Activated B cell treated with CpG ODN at 0.5 μM for 24 hours (primary cell): ENCODE results near the gene EGFL7. TPM values are rescaled to one million over a fixed set of nuclear protein-coding genes. Genes with fewer than 3 reads are reported as not detected.

Source experiments
- ATAC-seq: fragments of 200-7000 bp; cut with Tn5 transposase; one replicate; pipeline ENCODE4 v1.10.0; 2021; ENCODE audit warnings: low read depth, mild to moderate bottlenecking, moderate library complexity
- CTCF ChIA-PET: fragments of 350-600 bp; sonication (Branson Sonifier 250); formaldehyde crosslinking; loops from one replicate; lab custom pipeline; 2021; ENCODE audit warnings: antibody characterized with exemption; lab: Charles Lee
- POLR2A ChIA-PET: fragments of 350-600 bp; sonication (Branson Sonifier 250); formaldehyde crosslinking; loops from one replicate; lab custom pipeline; 2021; ENCODE audit warnings: antibody characterized with exemption; lab: Charles Lee
- DNase-seq: peaks from one replicate; pipeline ENCODE4 v3.0.0; 2022
- H3K27ac Mint-ChIP-seq: one replicate; pipeline ENCODE4 v1.8.0; 2020; ENCODE audit warnings: mixed read lengths
- H3K27me3 Mint-ChIP-seq: one replicate; pipeline ENCODE4 v1.8.0; 2021; ENCODE audit warnings: mixed read lengths
- H3K36me3 Mint-ChIP-seq: one replicate; pipeline ENCODE4 v1.8.0; 2021; ENCODE audit warnings: low read depth, mixed read lengths
- H3K4me1 Mint-ChIP-seq: one replicate; pipeline ENCODE4 v1.8.0; 2021; ENCODE audit warnings: mixed read lengths
- H3K4me3 Mint-ChIP-seq: one replicate; pipeline ENCODE4 v1.8.0; 2020; ENCODE audit warnings: mild to moderate bottlenecking, mixed read lengths
- H3K9me3 Mint-ChIP-seq: one replicate; pipeline ENCODE4 v1.8.0; 2020; ENCODE audit warnings: mixed read lengths
- intact Hi-C: fragments of 100-400 bp; cut with micrococcal nuclease; formaldehyde crosslinking; loops from one replicate; pipeline ENCODE4 v1.15.1; 2024
- total RNA-seq: library from RNA; stranded (reverse); gene quantifications from 2 replicates; pipeline ENCODE4 v1.2.3, GENCODE V29; 2022
- TF ChIP-seq, protein P1 (sequence below): fragments of 200-600 bp; IDR thresholded peaks from one replicate; pipeline ENCODE4 v1.8.0; 2022; ENCODE audit warnings: antibody characterized with exemption, mild to moderate bottlenecking

Gene EGFL7
- total RNA-seq, 1 donor from 2014 or later: not detected

DNA sequence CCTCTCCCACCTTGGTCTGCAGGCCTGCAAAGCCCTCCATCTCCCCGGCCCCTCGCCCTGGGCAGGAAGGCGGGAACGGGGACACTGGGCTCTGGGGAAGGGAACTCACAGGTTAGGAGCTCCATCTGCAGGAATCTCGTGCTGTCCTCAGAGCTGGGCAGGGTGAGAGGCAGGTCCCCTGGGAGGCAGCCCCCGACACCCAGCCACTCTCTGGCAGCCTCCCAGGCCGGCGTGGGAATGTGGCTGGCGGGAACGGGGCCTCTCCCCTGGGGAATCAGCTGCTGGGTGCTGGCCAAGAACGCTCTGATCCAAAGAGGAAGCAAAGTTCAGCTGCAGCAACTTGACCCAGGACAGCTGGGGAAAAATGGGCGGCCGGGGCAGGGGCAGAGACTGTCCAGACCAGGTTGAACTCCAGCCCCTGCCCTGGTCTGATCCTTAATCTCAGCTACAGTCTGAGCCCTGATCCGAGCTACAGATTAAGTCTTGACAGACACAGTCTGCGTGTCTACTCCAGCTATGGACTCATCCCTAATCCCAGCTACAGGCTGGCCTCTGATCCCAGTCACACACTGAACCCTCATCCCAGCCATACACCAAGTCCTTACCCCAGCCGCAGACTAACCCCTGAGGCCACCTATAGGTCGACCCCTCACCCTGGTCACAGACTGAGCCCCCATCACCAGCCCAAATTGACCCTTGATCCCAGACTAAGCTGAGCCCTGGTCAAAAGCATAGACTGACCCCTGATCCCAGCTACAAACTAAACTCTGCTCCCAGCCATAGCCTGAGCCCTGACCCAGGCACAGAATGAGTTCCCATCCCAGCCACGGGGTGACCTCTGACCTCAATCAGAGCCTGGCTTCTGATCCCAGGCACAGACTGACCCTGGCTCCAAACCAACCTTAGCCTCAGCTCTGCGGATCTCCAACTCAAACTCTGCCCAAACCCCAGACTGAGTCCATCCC, 37.3 kb upstream of the EGFL7 start:
- ChIA-PET POLR2A (interaction anchor here (0.5 to 0.6 kb wide), 2 partner anchors 12 to 136 kb away, joined by 3 to 4 read pairs; no protein-coding TSS in a partner anchor), CTCF (interaction anchor here (1.4 to 1.8 kb wide), 3 partner anchors 134 to 139 kb away, joined by 3 to 18 read pairs (median 4); no protein-coding TSS in a partner anchor)
- Mint-ChIP-seq H3K9me3 (no peaks in the 10 kb centered on the region), H3K4me1 (peaks cover 4% of the 10 kb centered on the region), H3K27me3 (peaks cover 18% of the 10 kb centered on the region), H3K27ac (no peak overlapping the region), H3K4me3 (no peak overlapping the region), H3K36me3 (no peaks in the 10 kb centered on the region)
- intact Hi-C loops: no loop called here
- TF ChIP-seq, protein P1, sequence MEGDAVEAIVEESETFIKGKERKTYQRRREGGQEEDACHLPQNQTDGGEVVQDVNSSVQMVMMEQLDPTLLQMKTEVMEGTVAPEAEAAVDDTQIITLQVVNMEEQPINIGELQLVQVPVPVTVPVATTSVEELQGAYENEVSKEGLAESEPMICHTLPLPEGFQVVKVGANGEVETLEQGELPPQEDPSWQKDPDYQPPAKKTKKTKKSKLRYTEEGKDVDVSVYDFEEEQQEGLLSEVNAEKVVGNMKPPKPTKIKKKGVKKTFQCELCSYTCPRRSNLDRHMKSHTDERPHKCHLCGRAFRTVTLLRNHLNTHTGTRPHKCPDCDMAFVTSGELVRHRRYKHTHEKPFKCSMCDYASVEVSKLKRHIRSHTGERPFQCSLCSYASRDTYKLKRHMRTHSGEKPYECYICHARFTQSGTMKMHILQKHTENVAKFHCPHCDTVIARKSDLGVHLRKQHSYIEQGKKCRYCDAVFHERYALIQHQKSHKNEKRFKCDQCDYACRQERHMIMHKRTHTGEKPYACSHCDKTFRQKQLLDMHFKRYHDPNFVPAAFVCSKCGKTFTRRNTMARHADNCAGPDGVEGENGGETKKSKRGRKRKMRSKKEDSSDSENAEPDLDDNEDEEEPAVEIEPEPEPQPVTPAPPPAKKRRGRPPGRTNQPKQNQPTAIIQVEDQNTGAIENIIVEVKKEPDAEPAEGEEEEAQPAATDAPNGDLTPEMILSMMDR: no peak
- ATAC-seq: no peak
- DNase-seq: no peak

DNA sequence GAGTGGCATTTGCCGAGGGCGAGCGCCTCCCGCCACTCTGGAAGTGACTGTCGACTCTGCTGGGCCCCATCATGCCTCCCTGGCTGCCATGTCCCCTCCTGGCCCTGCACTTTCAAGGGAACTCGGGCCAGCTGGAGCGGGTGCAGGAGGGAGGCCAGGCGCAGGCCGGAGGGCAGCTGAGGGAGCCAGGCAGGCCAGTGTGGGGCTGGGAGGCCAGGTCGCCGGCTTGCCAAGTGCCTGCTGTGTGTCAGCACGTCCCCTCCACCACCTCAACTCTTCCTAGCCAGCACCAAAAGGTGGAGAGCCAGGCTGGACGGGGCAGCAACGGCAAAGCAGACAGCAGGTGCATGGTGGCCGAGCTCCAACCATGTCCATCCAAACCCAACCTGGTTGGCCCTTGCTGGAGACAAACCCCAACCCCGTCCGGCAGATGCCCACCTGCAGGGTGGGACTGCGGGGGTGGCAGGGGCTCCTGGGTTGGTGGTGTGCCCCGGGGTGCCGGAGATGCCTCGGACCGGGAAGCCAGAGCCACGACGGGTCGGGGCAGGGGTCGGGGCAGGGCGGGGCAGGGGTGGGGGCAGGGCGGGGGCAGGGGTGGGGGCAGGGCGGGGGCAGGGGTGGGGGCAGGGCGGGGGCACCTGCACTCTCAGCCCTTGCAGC, 36.5 kb upstream of the EGFL7 start:
- intact Hi-C loops: no loop called here
- DNase-seq (no peak), ATAC-seq (no peak)
- ChIA-PET POLR2A (interaction anchor here (0.6 kb wide), 1 partner anchor 137 kb away, joined by 3 read pairs; no protein-coding TSS in a partner anchor), CTCF (interaction anchor here (1.4 to 1.8 kb wide), 3 partner anchors 135 to 140 kb away, joined by 3 to 18 read pairs (median 4); no protein-coding TSS in a partner anchor)
- H3K27ac Mint-ChIP-seq: no peak overlapping the region
- no peaks in the 10 kb centered on the region for H3K9me3 Mint-ChIP-seq
- H3K36me3 Mint-ChIP-seq: no peaks in the 10 kb centered on the region
- peaks cover 4% of the 10 kb centered on the region for H3K4me1 Mint-ChIP-seq
- H3K4me3 Mint-ChIP-seq: no peak overlapping the region
- H3K27me3 Mint-ChIP-seq: peaks cover 18% of the 10 kb centered on the region
- TF ChIP-seq, protein P1: no peak

DNA sequence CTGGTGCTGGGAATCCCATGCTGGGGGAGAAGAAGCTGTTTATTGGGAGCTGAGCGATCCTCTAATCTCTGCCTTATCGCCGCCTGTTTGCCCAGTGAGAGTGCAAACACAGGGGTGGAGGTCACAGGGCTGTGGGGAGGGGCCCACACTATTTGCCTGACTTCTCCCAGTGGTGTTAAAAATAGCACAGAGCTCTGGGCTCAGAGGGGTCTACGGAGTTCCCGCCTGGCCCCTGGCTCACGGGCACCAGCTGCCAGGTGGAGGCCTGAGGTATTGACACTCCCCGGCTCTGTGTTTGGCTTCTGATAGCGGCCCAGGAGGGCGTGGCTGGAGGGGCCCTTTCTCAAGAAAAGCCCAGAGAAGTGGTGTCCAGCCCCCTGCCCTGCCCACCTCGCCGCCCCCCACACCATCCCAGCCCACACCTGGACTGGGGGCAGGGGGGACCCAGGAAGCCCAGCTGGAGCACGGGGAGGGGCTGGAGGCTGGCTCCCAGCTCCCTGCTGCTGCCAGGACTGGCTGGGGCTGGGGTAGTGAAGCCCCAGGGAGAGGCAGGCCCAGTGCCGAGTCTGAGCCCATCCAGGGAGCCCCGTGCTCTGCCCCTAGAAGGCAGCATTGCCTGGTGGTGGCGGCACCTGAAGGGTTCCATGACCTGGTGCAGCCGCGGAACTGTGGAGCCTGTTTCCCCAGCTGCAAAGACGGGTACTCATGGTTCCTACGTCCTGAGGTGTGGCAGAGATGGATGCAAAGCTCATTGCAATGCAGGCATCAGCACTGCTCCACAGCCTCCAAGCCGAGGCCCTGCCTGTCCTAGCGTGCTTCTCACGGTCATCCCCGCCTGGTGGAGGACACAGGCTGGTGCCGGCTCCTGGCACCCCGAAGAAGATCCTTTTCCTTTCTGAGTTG, 35.7 kb upstream of the EGFL7 start:
- H3K9me3 Mint-ChIP-seq: no peaks in the 10 kb centered on the region
- no peak overlapping the region for H3K4me3 Mint-ChIP-seq
- ATAC-seq (no peak), DNase-seq (no peak)
- no peaks in the 10 kb centered on the region for H3K36me3 Mint-ChIP-seq
- H3K27ac Mint-ChIP-seq: no peak overlapping the region
- H3K27me3 Mint-ChIP-seq: peaks cover 18% of the 10 kb centered on the region
- H3K4me1 Mint-ChIP-seq: peaks cover 4% of the 10 kb centered on the region
- intact Hi-C loops: no loop called here
- ChIA-PET POLR2A (interaction anchor here (0.6 kb wide), 1 partner anchor 138 kb away, joined by 3 read pairs; no protein-coding TSS in a partner anchor), CTCF (interaction anchor here (4.1 kb wide), 1 partner anchor 140 kb away, joined by 44 read pairs; no protein-coding TSS in a partner anchor)
- TF ChIP-seq, protein P1: no peak

DNA sequence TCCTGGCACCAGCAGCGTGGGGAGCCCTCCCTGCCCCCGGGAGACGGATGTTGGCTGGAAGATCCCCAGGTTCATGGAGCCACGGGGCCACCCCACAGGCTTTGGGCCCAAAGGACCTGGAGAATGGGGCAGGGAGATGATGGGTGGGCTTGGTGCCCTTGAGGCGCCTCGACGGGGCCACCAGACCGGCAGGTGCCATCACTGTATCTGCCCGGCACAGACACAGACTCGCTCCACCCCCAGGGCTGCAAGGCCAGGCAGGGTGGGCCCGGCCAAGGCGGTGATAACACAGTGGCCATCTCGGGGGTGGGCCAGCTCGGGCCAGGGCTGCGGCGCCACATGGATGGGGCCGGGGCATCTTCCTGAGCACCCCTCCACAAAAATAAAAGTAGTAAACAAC, 35.0 kb upstream of the EGFL7 start:
- ChIA-PET CTCF (interaction anchor here (4.1 kb wide), 1 partner anchor 141 kb away, joined by 44 read pairs; no protein-coding TSS in a partner anchor), POLR2A (no interaction called here)
- TF ChIP-seq, protein P1: no peak
- no peaks in the 10 kb centered on the region for H3K36me3 Mint-ChIP-seq
- peaks cover 4% of the 10 kb centered on the region for H3K4me1 Mint-ChIP-seq
- no peak for ATAC-seq
- peaks cover 18% of the 10 kb centered on the region for H3K27me3 Mint-ChIP-seq
- DNase-seq: no peak
- H3K27ac Mint-ChIP-seq: no peak overlapping the region
- no peaks in the 10 kb centered on the region for H3K9me3 Mint-ChIP-seq
- intact Hi-C loops: no loop called here
- H3K4me3 Mint-ChIP-seq: no peak overlapping the region
